ENCODE data around the gene WNT3. TPM values are rescaled to one million over a fixed set of nuclear protein-coding genes. Genes with fewer than 3 reads are reported as not detected.

The WNT3 gene
- total RNA-seq, 4 donors from 2014 or later, result 0.21 to 0.90 (median 0.73) TPM

- H3K36me3 ChIP-seq, result no peaks in the 10 kb centered on the region
- no peaks in the 10 kb centered on the region for H3K9me3 ChIP-seq
- H3K27me3 ChIP-seq, result peaks cover 0 to 17% of the 10 kb centered on the region in 2 donors
- WGBS, 2 donors, result 84 to 88% methylated on average over 5 to 8 of the region's 8 CpGs
- TF ChIP-seq EP300 (IDR thresholded peaks at IDR 0.05) (no peak), POLR2A (IDR thresholded peaks at IDR 0.05) (no peak), CTCF (IDR thresholded peaks at IDR 0.05) (no peak)
- H3K4me1 ChIP-seq, result no peaks in the 10 kb centered on the region
- H3K4me3 ChIP-seq, result no peak overlapping the region
- no peak overlapping the region for H3K27ac ChIP-seq
- DNase-seq (ENCODE audit: low spot score in 2 of 2), result no peak
Observed at GRCh38 chr17:46863383-46864121, 45.1 kb upstream of the WNT3 start.

- H3K27ac ChIP-seq, result no peak overlapping the region
- no peaks in the 10 kb centered on the region for H3K4me1 ChIP-seq
- no peaks in the 10 kb centered on the region for H3K36me3 ChIP-seq
- TF ChIP-seq POLR2A (IDR thresholded peaks at IDR 0.05) (no peak), EP300 (IDR thresholded peaks at IDR 0.05) (no peak), CTCF (IDR thresholded peaks at IDR 0.05) (no peak)
- 23 to 43% methylated on average over 9 to 10 of the region's 13 CpGs for WGBS, 2 donors
- H3K9me3 ChIP-seq, result no peaks in the 10 kb centered on the region
- no peak for DNase-seq (ENCODE audit: low spot score in 2 of 2)
- H3K4me3 ChIP-seq, result no peak overlapping the region
- H3K27me3 ChIP-seq, result peaks cover 0 to 17% of the 10 kb centered on the region in 2 donors
Observed at GRCh38 chr17:46862949-46863348, 44.5 kb upstream of the WNT3 start.

- H3K36me3 ChIP-seq, result no peaks in the 10 kb centered on the region
- no peaks in the 10 kb centered on the region for H3K9me3 ChIP-seq
- peaks cover 0 to 29% of the 10 kb centered on the region in 2 donors for H3K27me3 ChIP-seq
- H3K4me3 ChIP-seq, result no peak overlapping the region
- no peak overlapping the region for H3K27ac ChIP-seq
- no peaks in the 10 kb centered on the region for H3K4me1 ChIP-seq
- no peak for TF ChIP-seq EP300 (IDR thresholded peaks at IDR 0.05)
- no peak for TF ChIP-seq POLR2A (IDR thresholded peaks at IDR 0.05)
- TF ChIP-seq CTCF (IDR thresholded peaks at IDR 0.05), result no peak
- WGBS, 2 donors, result 62 to 71% methylated on average over 5 of the region's 5 CpGs
- DNase-seq (ENCODE audit: low spot score in 2 of 2), result no peak
Observed at GRCh38 chr17:46859996-46860395, 41.5 kb upstream of the WNT3 start.

- TF ChIP-seq EP300 (IDR thresholded peaks at IDR 0.05) (no peak), POLR2A (IDR thresholded peaks at IDR 0.05) (no peak), CTCF (IDR thresholded peaks at IDR 0.05) (no peak)
- 97 to 100% methylated on average over 1 of the region's 1 CpG for WGBS, 2 donors
- H3K9me3 ChIP-seq, result no peaks in the 10 kb centered on the region
Observed at GRCh38 chr17:46857600-46857999, 39.1 kb upstream of the WNT3 start.

GRCh38 chr17:46854948-46855347 is 36.5 kb upstream of the WNT3 start:
- 61 to 63% methylated on average over 4 of the region's 4 CpGs for WGBS, 2 donors
- no peak for TF ChIP-seq POLR2A (IDR thresholded peaks at IDR 0.05)
- no peak for TF ChIP-seq CTCF (IDR thresholded peaks at IDR 0.05)
- no peak for TF ChIP-seq EP300 (IDR thresholded peaks at IDR 0.05)
- Histone ChIP-seq H3K9me3 (no peaks in the 10 kb centered on the region), H3K4me1 (peaks cover 0 to 16% (median 7%) of the 10 kb centered on the region in 4 donors), H3K27me3 (peaks cover 0 to 55% of the 10 kb centered on the region in 2 donors), H3K4me3 (no peak overlapping the region), H3K27ac (no peak overlapping the region), H3K36me3 (no peaks in the 10 kb centered on the region)
- DNase-seq (ENCODE audit: low spot score in 2 of 2), result no peak

More at GRCh38 chr17:46857600-46857999, 39.1 kb upstream of the WNT3 start:
- no peaks in the 10 kb centered on the region for H3K4me1 ChIP-seq
- H3K27ac ChIP-seq, result no peak overlapping the region
- H3K36me3 ChIP-seq, result no peaks in the 10 kb centered on the region
- DNase-seq (ENCODE audit: low spot score in 2 of 2), result no peak
- no peak overlapping the region for H3K4me3 ChIP-seq
- H3K27me3 ChIP-seq, result peaks cover 0 to 40% of the 10 kb centered on the region in 2 donors
